ENCODE measurements around the gene CYP27B1.
A peak's percentile ranks its signal among the peaks of the same experiment; 100 is the strongest.

Gene CYP27B1

GRCh38 chr12:57766464-57767304, at the start of gene CYP27B1:
TSS of gene CYP27B1 (minus strand) at chr12:57767078. CDS start at chr12:57767041, 37 bp downstream.
- no peak for DNase-seq (ENCODE audit: low spot score)

DNA sequence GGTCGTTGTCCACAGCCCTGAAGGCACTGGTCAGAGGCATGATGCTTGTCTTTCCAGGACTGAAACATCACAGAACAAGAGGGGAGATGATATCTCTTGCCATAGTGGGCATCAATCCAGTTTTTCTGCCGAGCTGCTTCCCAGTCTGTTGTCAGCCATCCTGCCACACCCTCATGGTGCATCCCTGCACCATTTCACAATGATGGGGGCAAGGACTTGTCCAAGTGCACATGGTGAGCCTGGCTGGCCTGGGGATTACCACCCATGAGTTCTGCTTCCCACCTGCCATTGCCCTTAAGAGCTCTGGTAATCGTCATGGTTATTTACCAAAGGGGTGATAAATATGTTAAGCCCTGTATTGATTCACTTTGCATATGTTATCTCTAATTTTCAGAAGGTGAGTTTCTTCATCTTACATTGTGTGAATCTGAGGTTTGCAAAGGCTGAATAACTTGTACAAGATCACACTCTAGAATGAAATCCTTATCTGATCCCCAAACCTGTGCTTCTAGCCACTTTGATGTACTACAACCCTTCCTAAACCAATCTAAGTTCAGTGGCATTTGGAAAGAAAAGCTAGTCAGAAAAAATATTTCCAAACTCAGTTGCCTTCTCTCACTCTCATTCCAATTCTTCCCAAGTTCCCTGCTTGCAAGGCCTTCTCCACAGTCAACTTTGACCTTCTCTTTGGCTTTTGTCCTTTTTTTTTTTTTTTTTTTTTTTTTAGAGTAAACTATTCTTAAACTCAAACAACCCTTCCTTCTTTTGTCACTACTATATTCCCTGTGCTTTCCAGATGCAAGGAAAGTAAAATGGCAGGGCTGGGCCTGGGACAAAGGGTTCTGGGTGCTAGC, 49.4 kb upstream of the CYP27B1 start:
- no peak for DNase-seq (ENCODE audit: low spot score)

- no peak for DNase-seq (ENCODE audit: low spot score)
Observed at GRCh38 chr12:57815177-57816000, 48.5 kb upstream of the CYP27B1 start.

DNA sequence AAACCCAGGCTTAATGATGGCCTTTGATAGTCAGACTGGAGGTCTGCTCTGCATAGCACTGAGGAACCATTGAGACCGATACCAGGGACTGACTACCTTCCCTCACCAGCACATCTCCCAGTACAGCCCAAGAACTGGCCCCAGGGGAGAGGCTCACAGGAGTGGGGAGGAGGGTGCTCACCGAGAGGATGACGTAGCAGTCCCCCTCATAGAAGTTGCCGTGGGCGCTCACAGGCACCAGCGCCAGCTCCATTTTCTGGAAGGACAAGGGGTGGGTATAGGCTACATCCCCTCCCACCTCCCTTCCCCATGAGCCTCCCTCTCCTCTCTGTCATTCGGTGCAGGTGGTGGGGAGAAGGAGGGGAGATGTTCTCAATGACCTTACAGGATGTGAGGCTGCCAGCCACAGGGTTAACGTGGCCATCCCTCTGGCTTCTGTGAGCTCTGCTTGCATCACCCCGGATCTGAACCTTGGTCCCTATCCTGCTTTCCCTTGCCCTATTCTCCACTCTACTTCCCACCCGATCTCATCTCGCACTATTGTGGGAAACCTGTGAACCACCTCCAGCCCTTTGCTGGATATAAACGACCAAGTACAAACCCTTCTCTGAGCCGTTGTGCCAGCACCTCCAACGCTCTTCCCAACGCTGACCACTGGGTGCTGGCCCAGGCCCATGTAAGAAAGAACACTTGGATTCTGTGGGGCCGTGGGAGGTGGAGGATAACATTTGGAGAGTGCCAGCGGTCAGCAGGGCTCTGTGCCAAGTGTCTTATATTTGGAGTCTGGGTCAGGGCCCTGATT, 47.3 kb upstream of the CYP27B1 start:
- no peak for DNase-seq (ENCODE audit: low spot score)

GRCh38 chr12:57813111-57813970, 46.5 kb upstream of the CYP27B1 start:
- DNase-seq (ENCODE audit: low spot score) = no peak

- no peak for DNase-seq (ENCODE audit: low spot score)
Observed at GRCh38 chr12:57811028-57811755, 44.3 kb upstream of the CYP27B1 start.

DNA sequence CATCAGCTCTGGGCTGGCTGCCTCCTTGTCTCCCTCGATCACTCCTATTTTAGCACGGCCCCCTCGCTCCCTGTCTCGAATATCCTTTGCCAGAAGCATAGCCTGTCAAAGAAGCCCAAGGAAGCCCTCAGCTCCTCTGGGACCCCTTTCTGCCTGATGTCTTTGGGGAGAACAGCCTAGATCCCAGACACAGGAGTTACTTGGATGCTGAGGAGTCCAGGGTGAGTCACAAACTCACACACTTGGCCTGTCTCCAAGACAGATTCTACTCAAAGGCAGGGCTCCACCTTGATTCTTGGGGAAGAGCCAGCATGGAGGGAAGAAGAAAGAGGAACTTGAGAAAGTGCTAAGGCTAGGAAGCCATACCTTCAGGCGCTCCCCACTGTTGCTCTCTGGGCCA, 43.6 kb upstream of the CYP27B1 start:
- no peak for DNase-seq (ENCODE audit: low spot score)

GRCh38 chr12:57809425-57809824, 42.5 kb upstream of the CYP27B1 start:
- DNase-seq (ENCODE audit: low spot score) = no peak

GRCh38 chr12:57808351-57808750, 41.5 kb upstream of the CYP27B1 start:
- DNase-seq (ENCODE audit: low spot score) = no peak

DNA sequence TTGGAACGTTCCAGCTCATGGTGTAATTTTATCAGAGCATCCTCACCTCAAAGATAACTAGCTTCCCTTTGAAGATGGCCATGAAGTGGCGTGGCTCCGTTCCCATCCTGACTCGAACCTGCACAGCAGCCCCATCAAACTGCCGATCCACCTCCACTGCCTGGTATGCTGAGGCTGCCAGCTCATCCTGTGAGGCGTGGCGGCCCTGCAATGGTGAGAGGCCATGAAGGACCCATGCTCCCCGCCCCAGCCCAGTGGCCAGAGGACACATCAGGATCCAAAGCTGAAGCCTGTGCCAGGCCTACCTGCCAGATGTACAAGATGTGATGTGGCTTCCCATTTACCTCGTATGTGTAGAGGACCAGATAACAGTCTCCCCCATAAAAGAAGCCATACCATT, 40.4 kb upstream of the CYP27B1 start:
- no peak for DNase-seq (ENCODE audit: low spot score)

GRCh38 chr12:57806677-57807076, 39.8 kb upstream of the CYP27B1 start:
- DNase-seq (ENCODE audit: low spot score) = no peak

DNA sequence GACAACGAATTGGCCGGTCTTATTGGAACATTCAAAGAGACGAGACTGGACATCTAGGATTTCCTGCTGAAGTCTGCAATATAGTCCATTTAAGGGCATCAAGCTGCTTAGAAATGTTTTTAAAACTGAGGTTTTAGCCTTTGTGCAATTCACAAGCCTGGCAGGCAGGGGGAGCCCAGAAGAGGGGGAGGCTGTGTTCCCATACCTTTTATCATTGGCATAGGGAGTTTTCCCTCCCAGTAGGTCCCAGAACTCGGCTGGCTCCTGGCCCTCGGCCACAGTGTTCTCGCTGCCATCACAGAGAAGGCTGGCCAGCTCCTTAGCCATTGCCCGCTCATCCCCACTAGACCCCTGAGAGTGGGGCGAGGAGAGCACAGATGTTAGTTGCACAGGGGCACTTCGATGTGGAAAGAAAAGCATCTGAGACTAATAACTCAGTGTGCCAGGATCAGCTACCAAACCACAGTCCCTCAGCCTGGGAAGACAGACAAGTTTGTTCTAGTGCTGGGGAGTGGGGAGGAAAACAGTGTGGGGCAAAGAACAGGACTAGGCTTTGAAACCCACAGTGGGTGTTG, 36.5 kb upstream of the CYP27B1 start:
- DNase-seq (ENCODE audit: low spot score) = peak; percentile 28

DNA sequence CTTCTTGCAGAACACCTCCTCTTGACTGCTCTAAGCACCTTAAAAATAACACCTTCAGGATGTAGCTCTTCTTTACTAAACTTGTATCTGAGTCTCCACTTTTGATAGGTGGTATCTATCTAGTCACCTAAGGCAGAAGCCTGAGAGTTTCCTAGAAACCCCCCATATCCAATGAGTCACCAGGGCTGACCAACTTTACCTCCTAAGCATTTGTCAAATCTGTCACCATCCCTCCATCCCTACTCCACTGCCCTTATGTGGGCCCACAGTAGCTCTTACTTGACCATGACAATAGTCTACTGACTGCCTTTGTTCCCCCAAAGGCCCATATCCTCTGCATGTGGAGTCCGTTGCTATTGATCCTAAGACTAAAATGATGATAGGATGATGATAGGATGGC, 35.7 kb upstream of the CYP27B1 start:
- no peak for DNase-seq (ENCODE audit: low spot score)

- no peak for DNase-seq (ENCODE audit: low spot score)
Observed at GRCh38 chr12:57800965-57801364, 34.1 kb upstream of the CYP27B1 start.

DNA sequence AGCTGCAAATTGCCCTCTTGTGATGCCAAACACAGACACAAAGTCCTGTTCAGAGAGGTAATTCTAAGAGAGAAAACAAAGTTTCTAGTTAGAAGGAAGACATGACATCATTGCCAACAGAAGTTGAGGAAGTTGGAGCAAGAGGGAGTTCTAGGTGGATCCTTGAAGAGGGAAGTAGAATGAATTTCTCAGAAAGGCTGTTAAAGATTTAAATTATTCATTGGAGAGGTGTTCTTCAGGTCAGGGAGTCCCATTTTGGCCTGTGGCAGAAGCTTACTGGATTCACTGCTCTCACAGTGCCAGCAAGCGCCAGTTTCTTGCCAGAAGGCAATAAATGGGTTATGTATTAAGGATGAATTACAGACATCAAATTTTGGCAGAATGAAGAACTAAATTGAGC, 31.1 kb upstream of the CYP27B1 start:
- no peak for DNase-seq (ENCODE audit: low spot score)

- no peak for DNase-seq (ENCODE audit: low spot score)
Observed at GRCh38 chr12:57796996-57797395, 30.1 kb upstream of the CYP27B1 start.

DNA sequence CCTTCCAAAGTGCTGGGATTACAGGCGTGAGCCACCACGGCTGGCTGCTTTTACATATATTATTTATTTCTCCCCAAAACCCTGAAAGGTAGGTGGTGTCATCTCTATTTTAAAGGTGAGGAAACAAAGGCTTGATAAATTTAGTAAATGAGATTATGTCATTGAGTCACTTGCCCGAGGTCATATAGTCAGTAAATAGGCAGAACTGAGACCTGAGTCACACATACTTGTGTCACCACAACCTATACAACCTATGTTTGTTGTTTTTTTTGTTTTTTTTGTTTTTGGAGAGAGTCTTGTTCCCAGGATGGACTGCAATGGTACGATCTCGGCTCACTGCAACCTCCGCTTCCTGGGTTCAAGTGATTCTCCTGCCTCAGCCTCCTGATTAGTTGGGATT, 28.5 kb upstream of the CYP27B1 start:
- no peak for DNase-seq (ENCODE audit: low spot score)

- no peak for DNase-seq (ENCODE audit: low spot score)
Observed at GRCh38 chr12:57793920-57794319, 27.0 kb upstream of the CYP27B1 start.

DNA sequence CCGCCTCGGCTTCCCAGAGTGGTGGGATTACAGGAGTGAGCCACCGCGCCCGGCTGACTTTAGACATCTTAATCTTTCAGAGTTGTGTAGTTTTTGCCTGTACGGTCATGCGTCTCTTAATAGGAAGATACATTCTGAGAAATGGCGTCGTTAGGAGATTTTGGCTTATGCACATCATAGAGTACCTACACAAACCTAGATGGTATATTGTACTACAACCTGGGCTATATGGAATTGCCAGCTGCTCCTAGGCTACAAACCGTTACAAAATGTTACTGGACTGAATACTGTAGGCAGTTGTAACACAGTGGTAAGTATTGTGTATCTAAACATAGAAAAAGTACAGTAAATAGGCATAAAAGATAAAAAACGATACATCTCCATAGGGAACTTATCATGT, 17.0 kb upstream of the CYP27B1 start:
- no peak for DNase-seq (ENCODE audit: low spot score)

- no peak for DNase-seq (ENCODE audit: low spot score)
Observed at GRCh38 chr12:57783466-57783801, 16.6 kb upstream of the CYP27B1 start.

Measured in CD4-positive, alpha-beta T cell treated with Interleukin-15 for 4 hours (primary cell).